HepG2 (cell line): ENCODE data around the gene CUEDC2. TPM values are rescaled to one million over a fixed set of nuclear protein-coding genes. Genes with fewer than 3 reads are reported as not detected.
A peak's percentile ranks its signal among the peaks of the same experiment; 100 is the strongest.

Source experiments
- AKAP8 ChIP-seq: sonication (generic); formaldehyde crosslinking; IDR thresholded peaks from 2 replicates; pipeline ENCODE4 v1.5.1; 2020; ENCODE audit warnings: mild to moderate bottlenecking, missing genetic modification reagents
- ARID4A ChIP-seq: sonication (generic); formaldehyde crosslinking; IDR thresholded peaks from 2 replicates; pipeline ENCODE4 v1.5.0; 2020; ENCODE audit warnings: mild to moderate bottlenecking, missing genetic modification reagents, borderline replicate concordance
- ATAD3A ChIP-seq: sonication (generic); formaldehyde crosslinking; IDR thresholded peaks from 2 replicates; pipeline ENCODE4 v1.4.0; 2020; ENCODE audit warnings: missing genetic modification reagents
- FIP1L1 ChIP-seq: fragments of 200-400 bp; formaldehyde crosslinking; IDR thresholded peaks from 2 replicates; pipeline ENCODE4 v1.6.1; 2018; ENCODE audit warnings: low read depth, mild to moderate bottlenecking, low read length, moderate library complexity, borderline replicate concordance; ENCODE audit not compliant: insufficient read depth
- HMGXB4 ChIP-seq, 2 experiments: sonication (generic) in 1 of 2; formaldehyde crosslinking in 1 of 2; IDR thresholded peaks; 2 replicates each; pipeline versions ENCODE4 v1.4.0 to v1.6.1; 2018 to 2020; ENCODE audit warnings: missing genetic modification reagents in 2 of 2, borderline replicate concordance in 1 of 2, low read depth in 1 of 2, mild to moderate bottlenecking in 1 of 2, missing biosample characterization in 1 of 2
- RARA ChIP-seq: IDR thresholded peaks from 2 replicates; pipeline ENCODE4 v1.6.1; 2016; ENCODE audit warnings: missing genetic modification reagents, missing compliant biosample characterization
- RBFOX2 ChIP-seq: fragments of 200-400 bp; formaldehyde crosslinking; IDR thresholded peaks from 2 replicates; pipeline ENCODE4 v1.6.1; 2017; ENCODE audit warnings: low read depth, mild to moderate bottlenecking, low read length
- TGIF2 ChIP-seq: IDR thresholded peaks from 2 replicates; pipeline ENCODE4 v1.6.1; 2016; ENCODE audit warnings: control low read depth, missing compliant biosample characterization
- ZMYM4 ChIP-seq: sonication (generic); formaldehyde crosslinking; IDR thresholded peaks from 2 replicates; pipeline ENCODE4 v1.8.1; 2023; ENCODE audit warnings: mild to moderate bottlenecking, missing genetic modification reagents
- ZNF263 ChIP-seq: sonication (generic); formaldehyde crosslinking; IDR thresholded peaks from 2 replicates; pipeline ENCODE4 v1.4.0; 2020; ENCODE audit warnings: missing genetic modification reagents
- ZNF557 ChIP-seq: sonication (generic); formaldehyde crosslinking; IDR thresholded peaks from 2 replicates; pipeline ENCODE4 v1.4.0; 2020; ENCODE audit warnings: missing genetic modification reagents
- polyA plus RNA-seq, 8 experiments: library from polyadenylated mRNA; depleted of rRNA in 3 of 8; stranded (reverse) in 7 of 8; unstranded in 1 of 8; fragments of >200 nt; fragmentation: Illumina TruSeq in 4 of 8; extraction: Trizol in 4 of 8; gene quantifications; 2 replicates each; pipeline versions ENCODE4 v1.2.1 to v1.2.3, GENCODE V29; 2011 to 2016; ENCODE audit warnings: low read depth in 4 of 8, missing spikeins in 1 of 8, mixed read lengths in 1 of 8; ENCODE audit not compliant: insufficient read depth in 1 of 8
- total RNA-seq, 5 experiments: library from RNA; depleted of rRNA; stranded (reverse); fragments of >200 nt; fragmentation: Illumina TruSeq; extraction: Trizol; gene quantifications; 2 replicates each; pipeline ENCODE4 v1.2.3, GENCODE V29; 2016; ENCODE audit warnings: low read depth in 1 of 5
- TF ChIP-seq, protein P1 (sequence below): sonication (generic); formaldehyde crosslinking; IDR thresholded peaks from 2 replicates; pipeline ENCODE4 v1.9.0; 2021; ENCODE audit warnings: missing genetic modification reagents, borderline replicate concordance

Gene CUEDC2
- total and polyA plus RNA-seq, 2 of the 13 experiments (the other 11 are each of a cell fraction or from before 2014, with no cell fraction given) = 13.1 to 18.4 TPM

GRCh38 chr10:102451105-102451969 is 19.0 kb upstream of the CUEDC2 start, which contains the start of gene C10orf95 (continued):
- no peak for TF ChIP-seq RBFOX2
- no peak for TF ChIP-seq ZMYM4
- TF ChIP-seq, protein P1, sequence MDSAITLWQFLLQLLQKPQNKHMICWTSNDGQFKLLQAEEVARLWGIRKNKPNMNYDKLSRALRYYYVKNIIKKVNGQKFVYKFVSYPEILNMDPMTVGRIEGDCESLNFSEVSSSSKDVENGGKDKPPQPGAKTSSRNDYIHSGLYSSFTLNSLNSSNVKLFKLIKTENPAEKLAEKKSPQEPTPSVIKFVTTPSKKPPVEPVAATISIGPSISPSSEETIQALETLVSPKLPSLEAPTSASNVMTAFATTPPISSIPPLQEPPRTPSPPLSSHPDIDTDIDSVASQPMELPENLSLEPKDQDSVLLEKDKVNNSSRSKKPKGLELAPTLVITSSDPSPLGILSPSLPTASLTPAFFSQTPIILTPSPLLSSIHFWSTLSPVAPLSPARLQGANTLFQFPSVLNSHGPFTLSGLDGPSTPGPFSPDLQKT (CRISPR knock-in tag) = no peak
- no peak for TF ChIP-seq ATAD3A
- TF ChIP-seq AKAP8 = no peak
- no peak for TF ChIP-seq TGIF2 (CRISPR knock-in tag)
- no peak for TF ChIP-seq ZNF263 (CRISPR knock-in tag)
- no peak for TF ChIP-seq RARA
- TF ChIP-seq HMGXB4 (CRISPR knock-in tag; IDR thresholded peaks at IDR 0.05; ENCODE audit: borderline replicate concordance in 1 of 2, low read depth in 1 of 2) = peak in 1 of 2 experiments; percentile 5; a peak in 1 of 4 replicates
- no peak for TF ChIP-seq ARID4A (CRISPR knock-in tag)
- TF ChIP-seq ZNF557 (CRISPR knock-in tag) = no peak
- no peak for TF ChIP-seq FIP1L1
- TF ChIP-seq, all 625 proteins: peak for 5
